HG03159 (cell line): ENCODE results near the gene TARDBP.
"Not testable (repeated sequence)": the region's sequence is repeated elsewhere in the genome, so short reads cannot be mapped to it uniquely, and the experiment has no call there.

Experiments used
- ATAC-seq: cut with Tn5 transposase; IDR thresholded peaks from one replicate; pipeline ENCODE4 v1.9.1; 2021; ENCODE audit warnings: mild to moderate bottlenecking, moderate library complexity; ENCODE audit not compliant: unreplicated experiment

Gene TARDBP

DNA sequence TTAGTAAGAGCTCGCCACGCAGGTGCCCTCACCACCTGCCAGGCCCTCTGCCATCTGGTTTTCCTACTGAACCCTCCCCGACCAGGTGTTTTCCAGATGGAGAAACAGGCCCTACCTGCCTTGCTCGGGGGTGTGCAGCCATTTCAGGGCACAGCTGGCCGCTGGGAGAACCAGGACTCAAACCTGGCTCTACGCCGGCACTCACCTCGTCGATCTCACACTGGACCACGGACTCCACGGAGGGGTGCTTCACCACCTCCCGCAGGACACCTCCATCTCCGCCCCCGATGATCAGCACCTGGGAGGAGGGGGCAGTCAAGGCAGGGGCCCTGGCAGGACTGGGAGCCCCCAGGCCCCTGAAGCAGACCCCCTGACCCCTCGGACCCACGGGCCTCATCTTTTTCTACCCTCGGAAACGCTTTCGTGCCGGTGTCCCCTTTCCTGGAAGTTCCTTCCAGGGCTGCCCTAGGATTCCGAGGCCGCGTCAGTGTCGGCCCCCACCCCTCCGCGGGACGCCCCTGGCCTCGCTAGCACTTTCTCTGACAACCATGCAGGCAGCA, 46.2 kb downstream of the TARDBP start:
- ATAC-seq, result no peak

DNA sequence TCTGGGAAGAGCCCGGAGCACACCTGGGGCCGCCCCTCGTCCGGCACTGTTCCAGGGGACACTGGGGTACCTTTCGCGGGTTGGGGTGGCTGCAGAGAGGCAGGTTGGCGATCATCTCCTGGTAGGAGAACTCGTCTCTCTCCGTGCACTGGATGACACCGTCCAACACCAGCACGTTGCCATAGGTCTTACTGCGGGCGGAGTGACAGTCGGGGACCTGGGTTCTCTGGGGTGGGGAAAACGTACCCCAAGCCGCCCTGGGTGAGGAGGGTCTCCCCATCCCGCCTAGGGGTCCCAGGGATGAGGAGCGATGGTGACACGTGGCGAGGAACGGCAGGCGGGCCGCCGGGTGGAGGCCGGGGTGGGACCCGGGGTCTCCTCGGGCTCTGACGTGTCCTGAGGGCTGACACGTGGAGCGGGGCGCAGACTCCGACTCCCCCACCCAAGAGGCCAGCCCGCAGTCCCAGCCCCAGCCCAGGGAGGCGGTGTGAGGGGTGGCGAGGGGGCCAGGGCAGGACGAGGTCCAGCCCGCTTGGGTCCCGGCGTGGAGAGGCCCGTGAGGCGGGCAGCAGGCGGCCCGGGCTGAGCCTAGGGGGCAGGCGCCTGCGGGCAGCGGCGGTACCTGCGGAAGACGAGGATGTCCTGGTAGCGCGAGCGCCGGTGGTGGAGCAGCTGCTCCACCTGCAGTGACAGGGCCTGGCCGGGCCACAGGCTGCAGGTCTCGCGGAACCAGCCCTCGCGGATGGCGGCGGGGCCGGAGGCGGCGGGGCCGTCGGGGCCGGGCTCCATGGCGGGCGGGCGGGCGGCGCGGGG, 46.9 kb downstream of the TARDBP start:
- peak; percentile 22 for ATAC-seq

DNA sequence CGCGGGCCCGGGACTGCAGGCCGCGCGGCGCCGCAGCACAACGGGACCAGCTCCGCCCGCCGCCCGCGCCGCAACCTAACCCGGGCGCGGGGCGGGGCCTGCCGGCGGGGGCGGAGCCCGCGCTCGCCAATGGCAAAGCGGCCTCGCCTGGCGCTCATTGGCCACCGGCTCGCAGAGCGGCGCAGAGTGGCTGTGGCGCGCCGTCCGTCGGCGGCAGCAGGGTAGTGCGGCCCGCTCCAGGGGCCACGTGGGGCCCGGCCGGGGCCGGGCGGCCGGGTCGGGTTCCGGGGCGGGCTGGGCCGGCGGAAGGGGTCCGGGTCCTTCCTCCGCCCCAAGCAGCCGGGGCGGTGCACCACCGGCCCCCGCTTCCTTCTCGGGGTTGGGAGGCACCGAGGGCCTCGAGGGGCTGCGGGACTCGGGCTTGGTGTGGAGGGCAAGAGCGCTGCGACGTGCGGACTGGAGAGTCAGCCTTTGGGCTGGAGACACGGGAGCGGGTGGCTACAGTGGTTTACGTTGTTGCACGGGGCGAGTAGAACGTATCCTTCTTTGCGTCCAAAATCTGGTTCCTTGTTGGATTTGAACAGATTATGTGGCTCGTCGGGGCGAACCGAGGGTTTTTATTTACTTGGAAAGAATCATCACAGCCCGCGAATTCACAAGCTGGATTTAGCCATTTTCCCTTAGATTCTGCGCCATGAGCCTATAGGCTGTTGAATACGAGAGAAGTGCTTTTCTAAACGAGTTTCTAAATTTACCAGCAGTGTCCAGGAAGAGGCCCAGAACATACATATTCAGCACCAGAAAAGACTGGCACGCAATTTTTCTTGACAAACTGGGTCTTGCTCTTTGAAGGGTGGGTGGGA, 47.7 kb downstream of the TARDBP start, which contains the start of gene SRM:
SRM (minus strand) TSS at position 51 of the 863 bp plus-strand sequence. CDS start 75 bp downstream, outside the sequence.
- ATAC-seq, result peak; percentile 89

DNA sequence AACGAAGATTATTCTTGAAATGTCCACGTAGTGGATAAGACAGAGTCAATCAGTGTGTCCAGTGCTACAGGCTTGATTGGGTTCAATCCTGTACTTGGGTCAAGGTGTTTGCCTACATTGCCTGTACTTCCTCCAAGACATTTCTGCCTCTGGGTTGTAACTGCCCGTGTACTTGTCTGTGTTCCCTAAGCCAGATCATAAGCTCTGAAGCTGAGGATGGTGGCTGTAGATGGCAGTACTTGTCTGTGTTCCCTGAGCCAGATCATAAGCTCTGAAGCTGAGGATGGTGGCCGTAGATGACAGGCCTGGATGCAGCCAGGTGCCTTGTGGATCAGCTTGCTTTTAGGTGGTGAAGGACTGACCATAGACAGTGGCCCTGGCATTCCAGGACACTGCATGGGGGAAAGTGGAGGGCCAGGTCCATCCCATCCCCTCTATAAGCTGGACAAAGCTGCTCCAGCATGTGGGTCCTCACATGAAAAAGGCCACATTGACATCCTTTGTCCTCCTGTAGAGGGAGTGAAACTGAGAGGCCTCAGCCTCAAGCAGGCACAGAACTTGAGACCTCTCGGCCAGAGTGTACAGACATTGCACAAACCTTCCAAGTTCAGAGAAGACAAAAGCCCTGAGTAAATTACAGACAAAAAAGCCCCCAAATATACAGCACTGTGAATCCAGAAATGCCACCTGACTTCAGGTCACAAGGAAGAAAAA, 49.4 kb downstream of the TARDBP start:
- no peak for ATAC-seq

DNA sequence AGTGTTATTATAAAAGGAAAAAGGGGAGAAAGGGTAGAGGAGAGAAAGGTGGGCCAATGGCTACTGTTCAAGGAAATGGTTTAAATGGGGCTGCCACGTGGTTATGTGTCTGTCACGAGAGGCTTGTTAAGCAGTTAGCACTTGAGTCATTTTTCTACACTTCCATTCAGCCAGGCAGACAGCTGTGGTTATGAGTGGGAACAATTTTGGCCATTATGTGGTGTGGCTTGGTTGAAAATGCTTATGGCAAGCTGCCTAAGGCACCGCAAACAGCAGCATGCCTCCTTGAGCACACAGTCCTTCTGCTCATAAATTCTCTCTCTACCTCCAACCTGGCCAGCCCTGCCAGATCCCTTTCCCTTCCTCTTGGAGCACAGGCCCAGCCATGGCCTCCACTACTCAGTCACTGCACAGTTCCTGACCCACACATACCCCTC, 50.5 kb downstream of the TARDBP start:
- no peak for ATAC-seq

DNA sequence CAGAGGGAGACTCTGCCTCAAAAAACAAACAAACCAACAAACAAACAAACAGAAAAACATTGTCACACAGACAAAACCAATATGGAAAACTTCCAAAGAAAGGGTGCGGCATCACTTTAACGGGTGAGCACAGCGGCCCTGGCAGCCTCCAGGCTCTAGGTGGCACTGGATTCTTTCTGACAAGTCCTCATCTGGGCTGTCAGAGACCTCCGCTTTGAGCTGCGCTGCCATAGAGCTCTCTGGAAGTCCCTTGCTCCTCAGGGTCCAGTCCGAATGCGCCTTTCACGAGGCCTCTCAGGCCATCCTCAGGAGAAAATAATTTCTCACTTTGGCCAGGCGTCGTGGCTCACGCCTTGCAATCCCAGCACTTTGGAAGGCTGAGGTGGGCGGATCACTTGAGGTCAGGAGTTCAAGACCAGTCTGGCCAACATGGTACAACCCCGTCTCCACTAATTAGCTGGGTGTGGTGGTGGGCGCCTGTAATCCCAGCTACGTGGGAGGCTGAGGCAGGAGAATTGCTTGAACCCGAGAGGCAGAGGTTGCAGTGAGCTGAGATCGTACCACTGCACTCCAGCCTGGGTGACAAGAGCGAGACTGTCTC, 51.6 kb downstream of the TARDBP start:
- ATAC-seq, result not testable (repeated sequence)

DNA sequence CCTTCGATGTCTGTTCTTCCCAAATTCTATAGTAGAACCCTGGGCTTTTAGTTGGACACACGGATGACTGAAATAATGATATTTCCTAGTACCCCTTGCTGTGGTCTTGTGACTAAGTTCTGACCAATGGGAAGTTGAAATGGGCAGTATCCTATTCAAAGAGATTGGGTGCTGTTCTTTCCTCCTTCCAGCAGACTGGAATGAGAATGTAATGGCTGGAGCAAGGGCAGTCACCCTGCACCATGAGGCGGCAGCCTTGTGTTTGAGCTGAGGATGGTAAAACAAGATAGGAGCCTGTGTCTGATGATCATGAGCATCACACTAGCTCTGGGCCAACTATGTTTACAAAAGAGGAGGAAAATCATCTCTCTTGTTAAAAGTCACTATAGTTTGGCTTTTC, 52.5 kb downstream of the TARDBP start:
- no peak for ATAC-seq

DNA sequence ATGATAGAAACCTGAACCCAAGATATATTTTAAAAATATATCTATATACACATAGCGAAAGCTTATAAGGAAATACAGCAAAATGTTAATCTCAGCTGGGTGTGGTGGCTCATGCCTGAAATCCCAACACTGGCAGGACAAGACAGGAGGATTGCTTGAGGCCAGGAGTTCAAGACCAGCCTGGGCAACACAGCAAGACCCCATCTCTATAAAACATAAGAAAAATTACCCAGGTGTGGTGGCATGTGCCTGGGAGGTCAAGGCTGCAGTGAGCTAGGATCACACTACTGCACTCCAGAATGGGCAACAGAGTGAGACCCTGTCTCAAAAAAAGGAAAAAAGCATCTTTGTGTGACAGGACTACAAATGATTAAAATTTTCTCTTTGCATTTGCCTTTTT, 53.3 kb downstream of the TARDBP start:
- ATAC-seq, result no peak

DNA sequence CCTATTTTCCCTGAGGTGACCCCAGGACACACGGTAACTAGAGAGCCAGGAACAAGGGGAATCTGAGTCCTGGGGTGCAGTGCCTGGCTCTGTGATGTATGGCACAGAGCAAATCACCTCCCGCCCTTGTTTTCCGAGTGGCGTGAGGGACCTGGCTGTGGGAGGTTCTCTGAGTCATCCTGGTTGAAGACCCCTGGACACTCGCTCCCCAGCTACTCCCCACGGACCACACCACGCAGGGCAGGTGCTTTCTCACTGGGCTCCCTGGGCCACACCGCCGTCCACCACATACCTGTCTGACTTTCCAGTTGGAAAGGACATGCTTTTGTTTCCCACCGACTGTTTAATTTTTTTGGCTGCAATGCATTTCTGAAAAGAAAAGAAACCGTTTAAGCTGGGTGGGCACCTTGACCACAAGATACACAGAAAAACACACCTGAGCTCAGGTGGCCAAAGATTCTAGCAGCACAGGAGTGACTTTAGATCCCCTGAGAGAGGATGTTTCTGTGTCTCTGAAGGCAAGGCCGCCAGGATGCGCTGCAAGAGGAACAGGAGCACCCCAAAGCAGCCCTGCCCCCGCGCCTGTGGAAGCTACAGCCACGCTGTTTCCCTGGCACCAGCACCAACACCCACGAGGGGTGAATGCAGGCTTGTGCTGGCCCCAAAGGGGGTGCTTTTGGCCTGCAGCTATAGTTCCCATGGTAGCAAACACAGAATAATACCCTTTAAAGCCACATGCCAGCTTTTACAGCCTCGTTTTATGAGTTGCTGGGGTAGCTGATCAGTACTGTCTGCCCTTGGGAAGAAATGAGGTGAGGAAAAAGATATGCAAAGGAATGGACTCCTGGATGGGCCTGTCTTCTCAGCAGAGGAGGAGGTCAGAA, 55.5 kb downstream of the TARDBP start:
- no peak for ATAC-seq

DNA sequence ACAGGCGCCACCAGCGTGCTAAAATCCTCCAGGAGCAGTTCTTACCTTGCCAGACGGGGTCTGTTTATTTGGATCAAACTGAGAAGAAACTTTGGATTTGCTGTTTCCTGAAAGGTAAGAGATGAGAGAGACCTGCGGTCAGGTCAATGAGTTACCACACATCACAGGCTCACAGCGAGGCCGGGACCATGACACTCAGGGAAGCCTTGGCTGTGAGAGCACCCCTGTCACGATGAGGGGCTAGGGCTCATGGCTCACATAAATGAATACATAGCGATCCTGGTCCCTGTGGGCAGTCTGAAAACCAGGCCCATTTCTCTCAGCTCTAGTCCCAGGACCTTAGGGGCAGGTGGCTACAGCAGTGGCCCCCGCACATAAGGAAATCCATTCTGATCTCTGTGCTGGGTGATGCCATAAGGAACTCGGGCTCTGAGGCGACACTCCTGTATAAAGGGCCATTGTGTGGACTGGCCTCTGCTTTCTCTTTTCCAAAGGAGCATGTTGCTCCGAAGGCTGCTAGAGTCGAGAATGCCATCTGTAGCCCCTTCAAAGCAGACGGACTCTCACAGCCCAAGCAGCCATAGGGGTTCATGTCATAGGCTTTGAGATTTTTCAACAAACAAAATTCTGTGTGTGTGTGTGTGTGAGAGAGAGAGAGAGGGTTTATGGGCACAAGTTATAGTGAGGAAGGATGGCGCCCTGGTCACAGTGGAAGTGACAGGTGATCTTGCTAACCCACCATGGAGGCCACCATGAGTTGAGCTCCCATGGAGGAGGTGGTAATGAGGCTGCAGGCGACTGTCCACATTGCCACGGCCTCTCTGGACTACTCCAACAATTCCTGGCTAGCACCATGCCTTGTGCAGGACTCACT, 56.4 kb downstream of the TARDBP start:
- no peak for ATAC-seq

DNA sequence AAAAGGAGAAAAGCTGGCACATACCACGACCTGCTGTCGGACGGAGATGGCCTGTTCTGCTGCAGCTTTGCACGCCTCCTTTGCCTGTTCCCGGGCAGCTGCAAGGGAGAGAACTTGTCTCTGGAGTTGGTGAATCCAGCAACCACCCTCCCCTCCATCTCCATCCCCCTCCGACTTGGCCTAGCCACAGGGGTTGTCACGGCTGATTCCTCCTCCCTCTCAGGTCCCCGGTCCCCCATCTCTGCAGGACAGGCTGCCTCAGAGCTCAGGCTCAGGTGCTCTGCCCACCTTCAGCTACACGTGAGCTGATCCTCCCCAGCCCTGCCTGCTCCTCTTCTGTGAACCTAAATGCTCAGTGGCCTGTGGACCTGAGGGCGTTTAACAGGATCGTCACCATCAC, 58.4 kb downstream of the TARDBP start:
- no peak for ATAC-seq

DNA sequence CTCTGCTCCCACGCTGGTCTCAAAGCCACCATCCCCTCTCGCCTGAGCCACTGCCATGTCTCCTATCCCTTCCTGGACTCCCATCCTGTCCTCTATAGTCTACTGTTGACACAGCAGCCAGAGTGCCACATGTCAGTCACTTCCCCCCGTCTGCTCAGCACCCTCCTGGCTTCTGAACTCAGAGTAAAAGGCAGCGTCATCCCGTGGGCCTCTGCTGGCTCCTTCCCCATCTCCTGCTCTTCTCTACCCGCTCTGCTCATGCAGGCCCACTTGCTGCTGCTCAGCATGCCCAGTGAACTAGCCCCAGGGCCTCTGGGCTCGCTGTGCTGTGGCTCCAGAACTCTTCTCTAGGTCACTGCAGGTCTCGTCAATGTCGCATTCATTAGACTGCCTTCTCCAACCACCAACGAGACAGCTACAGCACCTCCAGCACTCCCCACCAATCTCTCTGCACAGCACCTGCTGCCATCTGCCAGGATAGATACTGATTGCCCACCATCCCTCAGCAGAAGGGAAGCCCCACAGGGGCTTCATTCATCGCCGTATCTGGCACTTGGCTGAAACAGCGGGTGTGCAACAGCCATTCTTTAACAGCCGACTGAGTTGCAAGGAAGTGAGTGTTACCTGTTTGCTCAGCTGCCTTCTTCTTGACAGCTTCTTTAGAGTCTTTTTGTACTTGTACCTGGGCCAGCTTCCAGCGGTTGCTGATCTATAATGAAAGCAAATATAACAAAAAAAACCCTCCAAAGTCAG, 59.2 kb downstream of the TARDBP start:
- ATAC-seq, result no peak

DNA sequence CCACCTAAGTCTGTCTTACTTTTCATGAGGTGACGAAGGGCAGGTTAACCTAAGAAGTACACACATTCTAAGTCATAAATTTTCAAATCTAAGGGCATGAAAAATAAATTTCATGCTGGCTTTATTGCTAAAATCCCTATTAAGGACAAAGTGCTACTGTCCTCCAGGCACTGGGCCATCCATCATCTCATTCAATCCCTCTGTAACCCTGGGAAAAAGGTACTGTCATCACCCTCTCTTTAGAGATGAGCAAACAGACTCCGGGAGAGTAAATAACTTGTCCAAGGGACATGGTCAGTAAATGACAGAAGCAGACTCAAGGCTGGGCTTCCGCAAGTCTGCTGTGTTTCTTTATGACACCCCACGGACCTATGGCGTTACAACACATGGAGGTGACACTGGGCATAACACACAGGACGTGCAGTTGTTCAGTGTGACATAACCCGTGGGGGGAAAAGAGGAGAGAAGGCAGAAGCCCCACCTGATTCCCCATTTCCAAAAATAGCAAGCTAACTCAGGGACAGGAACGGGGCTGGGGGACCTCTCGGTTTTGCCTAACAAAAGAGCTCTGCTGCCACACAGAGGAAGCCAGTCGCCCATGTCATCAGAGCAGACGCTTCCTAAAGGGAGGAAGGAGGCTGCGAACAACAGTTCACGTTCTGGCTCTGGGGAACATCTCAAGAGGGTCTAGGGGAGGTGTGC, 59.9 kb downstream of the TARDBP start:
- ATAC-seq, result no peak

DNA sequence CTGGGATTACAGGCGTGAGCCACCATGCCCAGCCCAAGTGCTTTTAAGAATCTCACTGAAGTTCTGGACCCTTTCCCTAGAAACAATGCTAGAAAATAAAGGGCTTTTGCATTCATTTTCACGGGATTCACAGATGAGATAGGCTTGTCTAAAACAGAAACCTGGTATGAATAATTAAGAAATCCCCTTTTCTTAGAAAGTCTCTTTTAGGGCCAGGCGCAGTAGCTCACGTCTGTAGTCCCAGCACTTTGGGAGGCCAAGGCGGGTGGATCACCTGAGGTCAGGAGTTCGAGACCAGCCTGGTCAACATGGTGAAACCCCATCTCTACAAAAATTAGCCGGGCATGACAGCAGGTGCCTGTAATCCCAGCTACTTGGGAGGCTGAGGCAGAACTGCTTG, 60.9 kb downstream of the TARDBP start:
- ATAC-seq, result not testable (repeated sequence)
